SK-N-SH (cell line): ENCODE data around the gene FLRT2. TPM values are rescaled to one million over a fixed set of nuclear protein-coding genes. Genes with fewer than 3 reads are reported as not detected.

Experiments
- CTCF ChIA-PET: fragments of 300-600, 350-600 bp; formaldehyde crosslinking; extraction: SDS; loops from one replicate; lab custom pipeline; 2021; lab: Yijun Ruan, JAX
- POLR2A ChIA-PET: fragments of 350-600 bp; sonication (Branson Sonifier 250); formaldehyde crosslinking; extraction: SDS; loops from one replicate; lab custom pipeline; 2020; ENCODE audit warnings: antibody characterized with exemption, inconsistent platforms; lab: Yijun Ruan, JAX
- DNase-seq: peaks from one replicate; pipeline ENCODE4 v3.0.0; 2012
- H2AFZ ChIP-seq: fragments of 200-600 bp; sonication (generic); 2 replicates; pipeline ENCODE4 v1.8.1; 2016; ENCODE audit warnings: antibody characterized with exemption, mild to moderate bottlenecking, low read depth
- H3F3A ChIP-seq: fragments of 200-600 bp; sonication (generic); replicated peaks from 2 replicates; pipeline ENCODE3; 2016; ENCODE audit warnings: antibody characterized with exemption, mild to moderate bottlenecking; ENCODE audit not compliant: insufficient read depth
- H3K27ac ChIP-seq, 2 experiments: fragments of 200-500 bp in 1 of 2; fragments of 200-600 bp in 1 of 2; sonication (Bioruptor generic) in 1 of 2; sonication (generic), shearing (Covaris generic) in 1 of 2; 2 replicates each; pipeline versions ENCODE4 v1.5.1 to v1.6.1; 2014 to 2016; ENCODE audit warnings: low read depth in 2 of 2, inconsistent platforms in 1 of 2, low read length in 1 of 2, mild to moderate bottlenecking in 1 of 2, mixed read lengths in 1 of 2
- H3K27me3 ChIP-seq: fragments of 200-600 bp; sonication (generic), shearing (Covaris generic); 2 replicates; pipeline ENCODE4 v1.6.1; 2016; ENCODE audit warnings: mixed run types; ENCODE audit not compliant: insufficient read depth
- H3K36me3 ChIP-seq, 2 experiments: fragments of 200-500 bp in 1 of 2; fragments of 200-600 bp in 1 of 2; sonication (Bioruptor generic) in 1 of 2; sonication (generic) in 1 of 2; replicated peaks in 1 of 2; 2 replicates each; pipeline versions ENCODE3 to v1.5.1; 2014 to 2016; ENCODE audit warnings: low read length in 1 of 2, mild to moderate bottlenecking in 1 of 2; ENCODE audit not compliant: insufficient read depth in 2 of 2, control insufficient read depth in 1 of 2
- H3K4me1 ChIP-seq, 2 experiments: fragments of 200-500 bp in 1 of 2; fragments of 200-600 bp in 1 of 2; sonication (Bioruptor generic) in 1 of 2; sonication (generic), shearing (Covaris generic) in 1 of 2; 2 replicates each; pipeline versions ENCODE4 v1.5.1 to v1.6.1; 2014 to 2016; ENCODE audit warnings: low read depth in 1 of 2, low read length in 1 of 2, mixed run types in 1 of 2; ENCODE audit not compliant: insufficient read depth in 2 of 2, control insufficient read depth in 1 of 2
- H3K4me2 ChIP-seq: fragments of 200-600 bp; sonication (generic), shearing (Covaris generic); 2 replicates; pipeline ENCODE4 v1.6.1; 2017; ENCODE audit warnings: mixed run types
- H3K4me3 ChIP-seq, 2 experiments: fragments of 200-500 bp in 1 of 2; fragments of 200-600 bp in 1 of 2; sonication (Bioruptor generic) in 1 of 2; sonication (generic), shearing (Covaris generic) in 1 of 2; 2 replicates each; pipeline versions ENCODE4 v1.5.1 to v1.8.1; 2014 to 2016; ENCODE audit warnings: low read depth in 2 of 2, inconsistent platforms in 1 of 2, low read length in 1 of 2, mild to moderate bottlenecking in 1 of 2, mixed read lengths in 1 of 2, moderate library complexity in 1 of 2
- H3K79me2 ChIP-seq: fragments of 200-600 bp; sonication (generic); 2 replicates; pipeline ENCODE4 v1.8.1; 2017; ENCODE audit warnings: mild to moderate bottlenecking; ENCODE audit not compliant: insufficient read depth
- H3K9ac ChIP-seq: fragments of 200-600 bp; sonication (generic); 2 replicates; pipeline ENCODE4 v1.6.1; 2017; ENCODE audit warnings: mixed run types
- H3K9me2 ChIP-seq: fragments of 200-600 bp; sonication (generic); 2 replicates; pipeline ENCODE4 v1.6.1; 2017; ENCODE audit warnings: mixed run types
- H3K9me3 ChIP-seq: fragments of 200-600 bp; sonication (generic); 2 replicates; pipeline ENCODE4 v1.6.1; 2017; ENCODE audit warnings: mixed run types, mild to moderate bottlenecking, moderate library complexity
- H4K20me1 ChIP-seq: fragments of 200-600 bp; sonication (generic); 2 replicates; pipeline ENCODE4 v1.6.1; 2017; ENCODE audit warnings: mild to moderate bottlenecking, mixed run types; ENCODE audit not compliant: insufficient read depth
- CTCF ChIP-seq: fragments of 200-600 bp; sonication (generic); IDR thresholded peaks from 2 replicates; pipeline ENCODE4 v1.6.1; 2017; ENCODE audit warnings: antibody characterized with exemption, mild to moderate bottlenecking, moderate library complexity
- EZH2phosphoT487 ChIP-seq: fragments of 200-600 bp; sonication (generic); IDR thresholded peaks from 2 replicates; pipeline ENCODE4 v1.6.1; 2017; ENCODE audit warnings: low read depth, mixed run types, mild to moderate bottlenecking, antibody characterized with exemption, moderate library complexity, borderline replicate concordance
- FOSL2 ChIP-seq: IDR thresholded peaks from 2 replicates; pipeline ENCODE4 v1.4.0; 2012; ENCODE audit warnings: low read depth, mild to moderate bottlenecking, moderate library complexity, borderline replicate concordance
- FOXJ3 ChIP-seq: sonication (generic); formaldehyde crosslinking; IDR thresholded peaks from 2 replicates; pipeline ENCODE4 v1.5.1; 2020; ENCODE audit warnings: mild to moderate bottlenecking, missing genetic modification reagents
- FOXM1 ChIP-seq: IDR thresholded peaks from 2 replicates; pipeline ENCODE4 v1.4.0; 2012; ENCODE audit warnings: low read depth, mild to moderate bottlenecking
- GABPA ChIP-seq: IDR thresholded peaks from 2 replicates; pipeline ENCODE4 v1.4.0; 2012; ENCODE audit warnings: low read depth, mild to moderate bottlenecking
- IRF3 ChIP-seq: fragments of 150-350 bp; IDR thresholded peaks from 2 replicates; pipeline ENCODE4 v1.6.1; 2016; ENCODE audit warnings: mild to moderate bottlenecking, low read depth, low read length
- JUND ChIP-seq: IDR thresholded peaks from 2 replicates; pipeline ENCODE4 v1.4.0; 2012
- MAX ChIP-seq: IDR thresholded peaks from 2 replicates; pipeline ENCODE4 v1.4.0; 2012; ENCODE audit warnings: low read depth
- MEF2A ChIP-seq: IDR thresholded peaks from 2 replicates; pipeline ENCODE4 v1.4.0; 2012; ENCODE audit warnings: low read depth, borderline replicate concordance
- MXI1 ChIP-seq: IDR thresholded peaks from 2 replicates; pipeline ENCODE4 v1.6.1; 2012; ENCODE audit warnings: mild to moderate bottlenecking, low read depth, low read length, improper control_type of control experiment
- NFIC ChIP-seq: IDR thresholded peaks from 2 replicates; pipeline ENCODE4 v1.4.0; 2012; ENCODE audit warnings: borderline replicate concordance
- POLR2AphosphoS5 ChIP-seq: IDR thresholded peaks from 2 replicates; pipeline ENCODE4 v1.6.1; 2012; ENCODE audit warnings: low read depth, low read length
- SIN3A ChIP-seq: IDR thresholded peaks from 2 replicates; pipeline ENCODE4 v1.6.1; 2012; ENCODE audit warnings: low read depth, mild to moderate bottlenecking, low read length, moderate library complexity, borderline replicate concordance
- USF1 ChIP-seq: IDR thresholded peaks from 2 replicates; pipeline ENCODE4 v1.4.0; 2012; ENCODE audit warnings: low read depth, borderline replicate concordance
- USF2 ChIP-seq: fragments of 150-350 bp; IDR thresholded peaks from 2 replicates; pipeline ENCODE4 v1.6.1; 2017; ENCODE audit warnings: antibody characterized with exemption, low read length, low read depth, borderline replicate concordance
- ZBTB33 ChIP-seq: IDR thresholded peaks from 2 replicates; pipeline ENCODE4 v1.4.0; 2012; ENCODE audit warnings: low read depth, borderline replicate concordance
- WGBS: methylation state at CpG from one replicate; pipeline ENCODE4 v1.1.6; 2017; ENCODE audit warnings: low lambda C conversion rate; 5-methylcytosine and 5-hydroxymethylcytosine counted together
- polyA plus RNA-seq, 3 experiments: library from polyadenylated mRNA; depleted of rRNA; stranded (reverse); fragments of >200 nt; gene quantifications; 2 replicates each; pipeline ENCODE4 v1.2.3, GENCODE V29; 2012

The FLRT2 gene
- polyA plus RNA-seq, 1 of the 3 experiments (the other 2 are of a cell fraction) = 10.8 TPM

GRCh38 chr14:85535321-85535720 is 5.4 kb downstream of the FLRT2 start:
- Histone ChIP-seq H3K27ac (peak overlapping the region in 1 of 2 experiments; percentile 66; a peak in 1 of 4 replicates), H3K79me2 (peaks cover 90% of the 10 kb centered on the region), H3F3A (peaks cover 27% of the 10 kb centered on the region), H3K4me3 (peak overlapping the region; percentile 66 to 86; a peak in 2 of 4 replicates), H3K4me1 (peaks cover 0 to 14% of the 10 kb centered on the region in 2 experiments; a peak in 2 of 4 replicates), H3K4me2 (peak overlapping the region; percentile 96), H3K27me3 (no peaks in the 10 kb centered on the region), H2AFZ (no peak overlapping the region), H3K9me2 (no peaks in the 10 kb centered on the region), H4K20me1 (peaks cover 24% of the 10 kb centered on the region), H3K9ac (peak overlapping the region; percentile 79; the same call in 1 of the 2 replicates), H3K9me3 (no peaks in the 10 kb centered on the region), H3K36me3 (no peaks in the 10 kb centered on the region)
- POLR2A ChIA-PET = no interaction called here
- TF ChIP-seq CTCF = no peak
- no peak for TF ChIP-seq SIN3A
- TF ChIP-seq USF1 = no peak
- TF ChIP-seq ZBTB33 = no peak
- TF ChIP-seq FOXM1 = no peak
- TF ChIP-seq IRF3 = no peak
- no peak for TF ChIP-seq MEF2A
- TF ChIP-seq MXI1 = no peak
- no peak for TF ChIP-seq JUND
- TF ChIP-seq MAX = no peak
- TF ChIP-seq GABPA = no peak
- no peak for TF ChIP-seq NFIC
- TF ChIP-seq POLR2AphosphoS5 = no peak
- TF ChIP-seq FOXJ3 (CRISPR knock-in tag) = no peak
- no peak for TF ChIP-seq EZH2phosphoT487
- TF ChIP-seq FOSL2 = no peak
- TF ChIP-seq USF2 = no peak
- DNase-seq = no peak
- CTCF ChIA-PET = no interaction called here
- WGBS = 51% methylated on average over 6 of the region's 6 CpGs
